Right renal cortex interstitium (tissue), 3 donors: ENCODE data around the gene EPB41L2. TPM values are rescaled to one million over a fixed set of nuclear protein-coding genes. Genes with fewer than 3 reads are reported as not detected.
"Not testable (repeated sequence)": the region's sequence is repeated elsewhere in the genome, so short reads cannot be mapped to it uniquely, and the experiment has no call there.

Source experiments
- DNase-seq, 3 donors: peaks; one replicate each; pipeline ENCODE4 v3.0.0-alpha.2; 2013; ENCODE audit warnings: low read depth in 3 of 3, low spot score in 2 of 3
- polyA plus RNA-seq, 3 donors: library from polyadenylated mRNA; unstranded; fragments of 120-200 nt; gene quantifications; one replicate each; pipeline ENCODE4 v1.2.1, GENCODE V29; 2013; ENCODE audit not compliant: insufficient read length in 3 of 3

The EPB41L2 gene
- 100 to 1,000 TPM; 138 to 163 (median 139) TPM for polyA plus RNA-seq

- peak; percentile 68 to 81 (median 79) for DNase-seq
Observed at GRCh38 chr6:131063028-131063763, at the start of gene EPB41L2. EPB41L2 (minus strand) TSS chr6:131063245; CDS start chr6:130956485, 106,760 bp downstream.

DNA sequence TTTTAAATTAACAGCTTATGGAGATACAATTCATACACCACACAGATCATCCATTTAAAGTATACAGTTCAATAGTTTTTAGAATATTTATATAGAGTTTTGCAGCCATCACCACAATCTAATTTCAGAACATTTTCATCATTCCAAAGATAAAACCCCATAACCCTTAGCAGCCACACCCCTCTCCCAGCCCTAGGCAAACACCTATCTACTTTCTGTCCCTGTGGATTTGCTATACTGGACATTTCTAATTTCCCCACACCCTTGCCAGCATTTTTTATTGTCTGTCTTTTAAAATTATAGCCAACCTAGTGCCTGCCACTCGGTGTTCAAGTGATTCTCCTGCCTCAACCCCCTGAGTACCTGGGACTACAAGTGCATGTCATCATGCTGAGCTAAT lies 49.2 kb upstream of the EPB41L2 start:
- no peak for DNase-seq

- DNase-seq = no peak
Observed at GRCh38 chr6:131107151-131107550, 44.1 kb upstream of the EPB41L2 start.

DNA sequence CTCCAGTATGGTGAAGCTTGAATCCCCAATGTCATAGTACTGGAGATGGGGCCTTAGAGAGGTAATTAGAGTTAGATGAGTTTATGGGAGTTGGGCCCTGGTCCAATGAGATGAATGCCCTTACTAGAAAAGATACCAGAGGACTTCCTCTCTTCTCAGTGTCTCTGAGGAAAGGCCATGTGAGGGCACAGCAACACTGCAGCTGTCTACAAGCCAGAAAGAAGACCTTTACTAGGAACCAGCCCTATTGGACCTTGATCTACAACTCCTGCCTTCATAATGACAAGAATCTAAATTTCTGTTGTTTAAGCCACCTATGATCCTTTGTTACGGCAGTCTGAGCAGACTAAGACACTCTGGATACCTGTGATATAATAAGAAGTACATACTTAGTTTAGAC lies 40.9 kb upstream of the EPB41L2 start:
- no peak for DNase-seq

- no peak for DNase-seq
Observed at GRCh38 chr6:131103296-131103695, 40.3 kb upstream of the EPB41L2 start.

DNA sequence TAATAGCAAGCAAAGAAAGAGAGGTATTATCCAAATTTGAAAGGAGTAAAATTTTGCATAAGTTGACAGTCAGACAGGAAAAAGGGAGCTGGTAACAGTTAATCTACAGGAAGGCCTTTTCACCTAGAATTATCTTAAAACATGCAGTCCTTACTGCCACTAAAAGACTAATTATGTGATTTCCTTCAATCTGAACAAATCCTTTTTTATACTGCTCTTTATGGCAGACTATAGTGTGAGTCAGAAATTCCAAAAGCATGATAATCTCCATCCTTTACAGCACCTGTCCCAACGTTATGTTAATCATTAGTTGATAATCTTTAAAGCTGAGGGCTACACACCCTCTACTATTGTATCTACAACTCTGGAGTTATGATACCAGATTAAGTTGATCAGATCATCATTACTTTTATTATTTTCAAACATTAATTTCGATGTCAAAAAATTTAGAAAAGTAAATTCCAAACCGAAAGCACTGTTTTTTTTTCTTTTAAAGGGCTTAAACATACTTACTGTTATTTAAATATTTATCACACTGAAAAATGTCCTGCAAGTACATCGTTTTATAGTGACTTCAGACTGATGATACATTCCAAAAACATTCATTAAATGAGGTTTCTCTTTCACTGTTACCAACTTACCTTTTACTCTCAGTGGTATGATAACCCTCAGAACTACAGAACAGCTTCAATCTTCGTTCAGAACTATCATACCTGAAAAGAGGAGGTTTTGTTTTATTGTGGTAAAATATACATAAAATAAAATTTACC lies 39.1 kb upstream of the EPB41L2 start:
- DNase-seq = no peak

DNA sequence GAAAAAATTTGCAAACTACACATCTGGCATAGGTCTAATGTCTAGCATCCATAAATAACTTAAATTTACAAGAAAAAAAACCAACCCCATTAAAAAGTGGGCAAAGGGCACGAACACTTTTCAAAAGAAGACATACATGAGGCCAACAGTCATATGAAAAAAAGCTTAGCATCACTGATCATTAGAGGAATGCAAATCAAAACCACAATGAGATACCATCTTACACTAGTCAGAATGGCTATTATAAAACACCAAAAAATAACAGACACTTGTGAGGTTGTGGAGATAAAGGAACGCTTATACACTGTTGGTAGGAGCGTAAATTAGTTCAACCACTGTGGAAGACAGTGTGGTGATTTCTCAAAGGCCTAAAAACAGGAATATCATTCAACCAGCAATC lies 33.7 kb upstream of the EPB41L2 start:
- no peak for DNase-seq

GRCh38 chr6:131093334-131093733 lies 30.3 kb upstream of the EPB41L2 start:
- DNase-seq = no peak

GRCh38 chr6:131091944-131092343 lies 28.9 kb upstream of the EPB41L2 start:
- DNase-seq = not testable (repeated sequence)

GRCh38 chr6:131090339-131090738 lies 27.3 kb upstream of the EPB41L2 start:
- DNase-seq = not testable (repeated sequence)

GRCh38 chr6:131084982-131085381 lies 21.9 kb upstream of the EPB41L2 start:
- DNase-seq = no peak

GRCh38 chr6:131083687-131084086 lies 20.6 kb upstream of the EPB41L2 start:
- DNase-seq = no peak

GRCh38 chr6:131082335-131082734 lies 19.3 kb upstream of the EPB41L2 start:
- no peak for DNase-seq

DNA sequence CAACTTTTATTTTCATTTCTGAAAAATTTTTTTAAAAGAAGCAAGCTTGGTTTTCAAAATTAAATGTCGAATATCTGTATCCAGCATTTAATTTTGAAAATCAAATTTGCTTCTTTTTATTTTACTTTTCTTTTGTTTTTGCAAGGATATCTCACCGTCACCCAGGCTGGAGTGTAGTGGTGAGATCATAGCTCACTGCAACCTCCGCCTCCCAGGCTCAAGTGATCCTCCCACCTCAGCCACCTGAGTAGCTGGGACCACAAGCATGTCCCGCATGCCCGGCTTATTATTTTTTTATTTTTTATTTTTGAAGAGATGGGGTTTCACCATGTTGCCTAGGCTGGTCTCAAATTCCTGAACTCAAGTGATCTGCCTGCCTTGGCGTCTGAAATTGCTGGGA lies 17.0 kb upstream of the EPB41L2 start:
- no peak for DNase-seq

GRCh38 chr6:131073577-131073976 lies 10.5 kb upstream of the EPB41L2 start:
- no peak for DNase-seq

DNA sequence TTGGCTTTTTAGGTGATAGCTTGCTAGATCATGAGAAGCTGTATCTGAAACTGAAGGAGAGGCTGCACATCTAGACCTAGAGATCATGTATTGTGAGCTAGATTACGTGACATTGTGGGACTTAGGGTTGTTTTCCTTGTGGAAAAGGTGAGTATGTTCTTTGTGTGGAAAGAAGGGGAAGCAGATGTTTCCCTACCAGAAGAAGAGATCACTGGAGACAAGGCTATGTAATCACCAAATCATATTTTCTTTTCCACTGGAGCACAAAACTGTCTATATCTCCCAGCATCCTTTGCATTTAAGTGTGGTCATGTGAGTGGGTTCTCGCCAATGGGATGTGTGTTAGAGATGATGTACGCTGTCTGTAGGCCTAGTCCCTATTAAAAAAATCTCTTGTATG lies 7.0 kb upstream of the EPB41L2 start:
- no peak for DNase-seq

DNA sequence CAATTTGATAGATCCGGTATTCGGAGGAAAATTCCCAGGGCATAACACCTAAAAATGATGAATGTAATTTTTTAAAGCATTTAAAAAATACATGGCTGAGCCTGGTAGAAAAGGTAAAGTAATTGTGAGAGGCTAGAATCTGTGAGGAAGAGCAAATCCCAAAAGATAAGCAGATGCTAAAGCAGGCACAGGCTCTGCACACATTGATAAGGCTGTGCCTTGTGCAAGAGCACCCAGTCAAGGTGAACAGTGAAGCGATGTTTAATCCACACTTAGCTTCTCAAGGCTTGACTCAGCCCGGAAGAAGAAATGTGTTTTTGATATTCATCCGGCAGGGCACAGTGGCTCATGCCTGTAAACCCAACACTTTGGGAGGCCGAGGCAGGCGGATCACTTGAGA lies 5.1 kb upstream of the EPB41L2 start:
- no peak for DNase-seq

DNA sequence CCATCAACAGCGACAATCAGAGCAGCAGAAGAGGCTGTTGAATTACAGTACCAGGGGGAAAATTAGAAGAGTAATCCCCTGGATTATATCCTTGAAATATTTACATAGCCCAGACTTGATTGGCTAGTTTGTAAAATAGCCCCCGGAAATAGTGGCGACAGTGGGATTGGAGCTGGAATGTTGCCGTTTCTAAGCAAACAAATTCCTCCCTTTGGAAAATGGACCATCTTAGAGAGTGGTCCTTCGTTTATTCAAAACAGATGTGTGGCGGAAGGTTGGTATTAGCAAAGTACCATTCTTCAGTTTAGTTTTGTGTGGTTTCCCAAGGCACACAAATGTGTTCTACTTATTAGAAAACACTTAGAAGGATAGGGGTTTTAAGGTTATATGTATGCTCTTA lies 4.5 kb upstream of the EPB41L2 start:
- DNase-seq = no peak

DNA sequence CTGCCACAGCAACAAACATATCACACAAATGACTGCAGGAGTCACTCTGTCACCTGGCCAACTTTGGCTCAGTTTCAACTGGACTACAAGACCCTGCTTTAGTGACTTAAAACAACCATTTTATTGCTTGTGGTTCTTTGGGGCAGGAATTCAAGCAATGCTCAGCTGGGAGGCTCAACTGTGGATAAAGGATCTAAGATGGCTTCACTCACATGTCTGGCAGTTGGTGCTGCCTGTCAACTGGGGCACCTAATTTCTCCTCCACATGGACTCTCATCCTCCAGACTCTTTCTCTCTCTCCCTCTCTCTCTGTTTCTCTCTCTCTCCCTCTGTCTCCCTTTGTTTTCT lies 2.8 kb upstream of the EPB41L2 start:
- DNase-seq = no peak

GRCh38 chr6:131065112-131065823 lies 2.2 kb upstream of the EPB41L2 start:
- no peak for DNase-seq

DNA sequence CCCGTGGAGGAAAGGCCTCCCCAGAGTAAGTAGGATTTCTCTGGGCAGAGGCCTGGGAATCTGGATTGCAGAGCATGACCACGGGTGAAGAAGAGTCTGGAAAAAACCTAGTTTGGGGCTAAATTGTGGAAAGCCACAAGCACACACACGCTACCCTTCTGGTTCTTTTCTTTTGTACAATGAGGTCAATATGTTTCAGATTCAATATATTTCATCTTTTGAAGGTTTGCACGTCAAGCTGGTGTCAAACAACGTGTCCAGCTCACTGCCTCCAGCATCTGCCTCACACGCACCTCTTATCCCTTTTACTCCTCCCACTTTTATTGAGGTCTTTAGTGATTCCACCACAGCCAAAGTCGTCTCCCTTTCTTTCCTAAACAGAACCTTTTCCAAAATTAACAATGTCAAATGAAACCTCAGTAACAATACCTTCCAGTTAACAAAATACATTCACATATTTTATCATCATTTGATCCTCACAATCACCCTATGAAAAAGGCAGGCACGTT lies 773 bp upstream of the EPB41L2 start:
- no peak for DNase-seq
